GM06990 (cell line): ENCODE measurements around the gene MLC1.

Source experiments
- DNase-seq: peaks from one replicate; pipeline ENCODE4 v3.0.0-alpha.2; 2011; ENCODE audit not compliant: insufficient read length; ENCODE audit errors: extremely low read depth
- H3K27me3 ChIP-seq: replicated peaks from 2 replicates; pipeline ENCODE4 v1.6.0; 2011; ENCODE audit warnings: low read length; ENCODE audit not compliant: control insufficient read depth, insufficient read depth
- H3K36me3 ChIP-seq: 2 replicates; pipeline ENCODE4 v1.5.1; 2011; ENCODE audit warnings: low read length; ENCODE audit not compliant: control insufficient read depth, insufficient read depth
- H3K4me3 ChIP-seq: replicated peaks from 2 replicates; pipeline ENCODE4 v1.5.1; 2011; ENCODE audit warnings: low read depth, mild to moderate bottlenecking, control low read depth, low read length
- TF ChIP-seq, protein P1 (sequence below): IDR thresholded peaks from 2 replicates; pipeline ENCODE4 v1.5.1; 2011; ENCODE audit warnings: low read length, control low read depth, mild to moderate bottlenecking, inconsistent platforms; ENCODE audit not compliant: insufficient read depth, poor library complexity, severe bottlenecking

Gene MLC1

DNA sequence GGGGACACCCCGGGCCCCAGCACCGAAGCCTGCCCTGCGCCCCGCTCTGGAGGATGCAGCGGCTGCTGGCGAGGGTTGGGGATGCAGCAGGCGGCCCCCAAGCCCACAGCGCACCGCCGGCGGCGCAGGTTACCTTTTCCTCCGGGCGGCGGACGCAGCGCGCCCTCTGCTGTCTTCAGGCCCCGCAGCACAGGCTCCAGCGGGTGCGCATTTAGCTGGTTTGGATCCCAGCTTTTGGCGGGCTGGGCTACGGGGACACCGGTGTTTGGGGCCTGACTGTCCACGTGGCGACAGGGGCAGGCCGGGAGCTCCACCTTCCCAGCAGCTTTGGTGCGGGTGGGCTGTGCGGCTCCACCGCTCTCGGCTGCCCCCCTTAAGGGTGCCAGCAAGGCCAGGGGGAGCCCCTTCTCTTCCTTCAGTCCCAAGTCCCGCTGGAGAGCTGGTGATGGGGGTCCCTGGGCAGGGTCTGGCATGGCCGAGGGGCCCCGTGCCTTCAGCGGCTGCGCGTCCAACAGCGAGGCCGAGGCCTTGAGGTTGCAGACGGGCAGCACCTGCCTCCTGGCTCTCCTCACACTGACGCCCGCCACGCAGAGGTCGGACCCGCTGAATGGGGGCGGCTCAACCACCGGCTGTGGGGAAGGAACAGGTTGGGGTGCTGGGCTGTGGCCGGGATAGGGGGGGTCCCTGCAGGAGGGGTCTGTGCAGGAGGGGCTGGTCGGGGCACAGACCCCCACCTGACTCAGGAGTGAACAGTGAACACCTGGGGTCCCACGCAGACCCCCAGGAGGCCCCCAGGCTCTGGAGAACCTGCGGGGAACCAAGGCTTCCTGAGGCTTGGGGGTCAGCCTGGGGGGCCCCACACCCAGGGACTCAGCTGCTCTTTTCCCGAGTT lies 54.7 kb downstream of the MLC1 start:
- H3K4me3 ChIP-seq = no peak overlapping the region

DNA sequence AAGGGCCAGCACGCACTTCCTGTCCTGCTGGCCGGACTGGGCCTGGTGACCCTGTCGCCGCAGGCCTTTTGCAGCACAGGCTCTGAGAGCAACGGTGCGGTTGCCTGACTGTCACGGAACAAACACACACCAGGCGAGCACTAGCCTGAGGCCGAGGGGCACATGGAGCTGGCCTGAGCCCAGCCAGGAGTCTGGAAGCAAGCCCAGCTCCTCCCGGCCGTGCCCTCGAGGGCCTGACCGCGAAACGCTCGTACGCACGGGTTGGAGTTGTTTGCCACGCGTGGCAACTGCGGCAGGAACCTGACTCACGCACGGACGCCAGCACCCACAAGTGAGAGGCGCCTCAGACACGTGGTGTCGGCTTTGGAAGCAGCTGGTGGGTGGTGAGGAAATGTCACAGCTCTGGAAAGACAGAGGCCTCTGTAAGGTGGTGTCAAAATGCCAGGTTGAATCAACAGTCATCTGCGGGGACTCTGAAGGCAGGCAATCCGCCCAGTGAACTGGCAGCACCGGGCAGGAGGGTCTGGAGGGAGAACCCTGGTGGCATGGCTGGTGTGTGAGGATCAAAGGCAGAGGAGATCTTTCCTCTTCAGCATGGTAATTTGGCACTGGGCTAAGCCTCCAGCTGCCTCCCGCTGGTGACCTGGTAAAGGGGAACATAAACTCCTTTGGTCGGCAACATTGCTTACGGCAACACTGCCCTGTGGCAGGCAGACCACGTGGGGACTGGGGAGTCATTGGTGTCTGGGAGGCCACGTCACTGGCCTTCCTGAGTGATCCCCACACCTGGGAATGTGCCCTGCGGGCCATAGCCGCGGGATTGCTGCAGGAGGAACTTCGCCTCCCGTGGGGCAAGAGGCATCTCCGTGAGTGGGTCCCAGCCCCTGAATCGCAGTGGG lies 57.3 kb downstream of the MLC1 start:
- TF ChIP-seq, protein P1, sequence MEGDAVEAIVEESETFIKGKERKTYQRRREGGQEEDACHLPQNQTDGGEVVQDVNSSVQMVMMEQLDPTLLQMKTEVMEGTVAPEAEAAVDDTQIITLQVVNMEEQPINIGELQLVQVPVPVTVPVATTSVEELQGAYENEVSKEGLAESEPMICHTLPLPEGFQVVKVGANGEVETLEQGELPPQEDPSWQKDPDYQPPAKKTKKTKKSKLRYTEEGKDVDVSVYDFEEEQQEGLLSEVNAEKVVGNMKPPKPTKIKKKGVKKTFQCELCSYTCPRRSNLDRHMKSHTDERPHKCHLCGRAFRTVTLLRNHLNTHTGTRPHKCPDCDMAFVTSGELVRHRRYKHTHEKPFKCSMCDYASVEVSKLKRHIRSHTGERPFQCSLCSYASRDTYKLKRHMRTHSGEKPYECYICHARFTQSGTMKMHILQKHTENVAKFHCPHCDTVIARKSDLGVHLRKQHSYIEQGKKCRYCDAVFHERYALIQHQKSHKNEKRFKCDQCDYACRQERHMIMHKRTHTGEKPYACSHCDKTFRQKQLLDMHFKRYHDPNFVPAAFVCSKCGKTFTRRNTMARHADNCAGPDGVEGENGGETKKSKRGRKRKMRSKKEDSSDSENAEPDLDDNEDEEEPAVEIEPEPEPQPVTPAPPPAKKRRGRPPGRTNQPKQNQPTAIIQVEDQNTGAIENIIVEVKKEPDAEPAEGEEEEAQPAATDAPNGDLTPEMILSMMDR = no peak
- no peak overlapping the region for H3K4me3 ChIP-seq
- no peaks in the 10 kb centered on the region for H3K36me3 ChIP-seq
- no peak for DNase-seq
- no peaks in the 10 kb centered on the region; the same call in 1 of the 2 replicates for H3K27me3 ChIP-seq

More for the DNA sequence above, 54.7 kb downstream of the MLC1 start:
- Histone ChIP-seq H3K36me3 (no peaks in the 10 kb centered on the region), H3K27me3 (no peaks in the 10 kb centered on the region; the same call in 1 of the 2 replicates)
- peak; percentile 86 for DNase-seq
- TF ChIP-seq, protein P1 = peak; percentile 93

DNA sequence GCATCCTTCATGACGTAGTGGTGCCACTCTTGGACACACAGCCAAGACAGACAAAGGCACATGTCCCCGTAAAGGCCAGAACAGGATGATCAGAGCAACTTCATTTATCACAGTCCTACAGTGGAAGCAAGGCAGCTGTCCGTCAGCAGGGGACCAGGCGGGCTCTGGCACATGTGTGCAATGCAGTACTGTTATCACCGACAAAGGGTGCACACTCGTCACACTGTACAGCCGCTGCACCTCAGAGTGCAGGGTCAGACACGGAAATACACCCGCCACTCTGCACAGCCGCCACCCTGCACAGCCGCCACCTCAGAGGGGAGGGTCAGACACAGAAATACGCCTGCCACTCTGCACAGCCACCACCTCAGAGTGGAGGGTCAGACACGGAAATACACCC lies 59.2 kb downstream of the MLC1 start:
- Histone ChIP-seq H3K27me3 (no peaks in the 10 kb centered on the region; the same call in 1 of the 2 replicates), H3K36me3 (no peaks in the 10 kb centered on the region), H3K4me3 (no peak overlapping the region)
- TF ChIP-seq, protein P1 = no peak
- DNase-seq = no peak

DNA sequence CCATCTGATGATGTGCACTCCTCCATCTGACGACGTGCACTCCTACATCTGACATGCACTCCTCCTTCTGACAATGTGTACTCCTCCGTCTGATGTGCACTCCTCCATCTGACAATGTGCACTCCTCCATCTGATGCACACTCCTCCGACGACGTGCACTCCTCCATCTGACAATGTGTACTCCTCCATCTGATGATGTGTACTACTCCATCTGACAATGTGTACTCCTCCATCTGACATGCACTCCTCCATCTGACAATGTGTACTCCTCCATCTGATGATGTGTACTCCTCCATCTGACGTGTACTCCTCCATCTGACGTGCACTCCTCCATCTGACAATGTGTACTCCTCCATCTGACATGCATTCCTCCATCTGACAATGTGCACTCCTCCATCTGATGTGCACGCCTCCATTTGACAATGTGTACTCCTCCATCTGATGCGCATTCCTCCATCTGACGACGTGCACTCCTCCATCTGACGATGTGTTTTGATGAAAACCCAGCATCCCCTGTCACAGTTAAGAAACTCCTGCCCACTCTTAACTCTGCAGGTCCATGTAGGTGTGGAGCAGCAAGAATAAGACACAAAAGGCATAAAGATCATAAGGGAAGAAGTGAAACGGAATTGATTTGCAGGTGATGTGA lies 62.9 kb downstream of the MLC1 start:
- Histone ChIP-seq H3K27me3 (no peaks in the 10 kb centered on the region), H3K36me3 (no peaks in the 10 kb centered on the region), H3K4me3 (no peak overlapping the region)
- DNase-seq = no peak
- TF ChIP-seq, protein P1 = no peak

DNA sequence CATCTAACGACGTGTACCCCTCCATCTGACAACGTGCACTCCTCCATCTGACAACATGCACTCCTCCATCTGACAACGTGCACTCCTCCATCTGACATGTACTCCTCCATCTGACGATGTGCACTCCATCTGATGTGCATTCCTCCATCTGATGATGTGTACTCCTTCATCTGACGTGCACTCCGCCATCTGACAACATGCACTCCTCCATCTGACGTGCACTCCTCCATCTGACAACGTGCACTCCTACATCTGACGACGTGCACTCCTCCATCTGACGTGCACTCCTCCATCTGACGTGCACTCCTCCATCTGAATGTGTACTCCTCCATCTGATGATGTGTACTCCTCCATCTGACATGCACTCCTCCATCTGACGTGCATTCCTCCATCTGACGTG lies 64.6 kb downstream of the MLC1 start:
- DNase-seq = no peak
- TF ChIP-seq, protein P1 = no peak
- Histone ChIP-seq H3K36me3 (no peaks in the 10 kb centered on the region), H3K4me3 (no peak overlapping the region), H3K27me3 (no peaks in the 10 kb centered on the region)
